HepG2 (cell line): ENCODE results near the gene DNAJC5. TPM values are rescaled to one million over a fixed set of nuclear protein-coding genes. Genes with fewer than 3 reads are reported as not detected.

ENCODE experiments used
- CBX2 ChIP-seq, 2 experiments: fragments of 200-600 bp in 1 of 2; sonication (generic); formaldehyde crosslinking in 1 of 2; IDR thresholded peaks; 2 replicates each; pipeline versions ENCODE4 v1.7.0 to v1.8.1; 2018 to 2022; ENCODE audit warnings: low read depth in 2 of 2, low read length in 1 of 2, mild to moderate bottlenecking in 1 of 2, missing genetic modification reagents in 1 of 2
- CEBPB ChIP-seq: IDR thresholded peaks from 2 replicates; pipeline ENCODE4 v1.6.1; 2011; ENCODE audit warnings: low read depth, low read length, improper control_type of control experiment, borderline replicate concordance
- FOXP1 ChIP-seq, 2 experiments: fragments of 450-650 bp in 1 of 2; IDR thresholded peaks; 2 replicates each; pipeline ENCODE4 v1.6.1; 2017 to 2018; ENCODE audit warnings: antibody characterized with exemption in 1 of 2
- GABPB1 ChIP-seq: IDR thresholded peaks from 2 replicates; pipeline ENCODE4 v1.6.1; 2016; ENCODE audit warnings: mild to moderate bottlenecking, missing genetic modification reagents, moderate library complexity, missing compliant biosample characterization
- MAFG ChIP-seq: sonication (generic); formaldehyde crosslinking; IDR thresholded peaks from 2 replicates; pipeline ENCODE4 v1.5.1; 2020; ENCODE audit warnings: mild to moderate bottlenecking, missing genetic modification reagents
- MLXIP ChIP-seq: sonication (generic); formaldehyde crosslinking; IDR thresholded peaks from 2 replicates; pipeline ENCODE4 v1.9.0; 2021; ENCODE audit warnings: missing genetic modification reagents, borderline replicate concordance
- MYC ChIP-seq: sonication (generic); formaldehyde crosslinking; IDR thresholded peaks from 2 replicates; pipeline ENCODE4 v1.9.0; 2021; ENCODE audit warnings: missing genetic modification reagents, borderline replicate concordance
- REST ChIP-seq, 2 experiments: IDR thresholded peaks; 2 replicates each; pipeline ENCODE4 v1.6.1; 2011 to 2012; ENCODE audit warnings: low read length in 2 of 2, borderline replicate concordance in 1 of 2, low read depth in 1 of 2, mild to moderate bottlenecking in 1 of 2, moderate library complexity in 1 of 2
- SRSF9 ChIP-seq: fragments of 200-400 bp; formaldehyde crosslinking; IDR thresholded peaks from 2 replicates; pipeline ENCODE4 v1.6.1; 2018; ENCODE audit warnings: borderline replicate concordance, mild to moderate bottlenecking, low read depth, low read length; ENCODE audit not compliant: insufficient read depth, poor library complexity, severe bottlenecking
- TFE3 ChIP-seq: IDR thresholded peaks from 2 replicates; pipeline ENCODE4 v1.6.1; 2016
- ZNF12 ChIP-seq: sonication (generic); formaldehyde crosslinking; IDR thresholded peaks from 2 replicates; pipeline ENCODE4 v1.5.0; 2020; ENCODE audit warnings: missing genetic modification reagents
- ZNF205 ChIP-seq: IDR thresholded peaks from 2 replicates; pipeline ENCODE4 v1.6.1; 2018; ENCODE audit warnings: missing biosample characterization, missing genetic modification reagents
- ZNF230 ChIP-seq: sonication (generic); formaldehyde crosslinking; IDR thresholded peaks from 2 replicates; pipeline ENCODE4 v1.4.0; 2020; ENCODE audit warnings: mild to moderate bottlenecking, missing genetic modification reagents
- ZNF329 ChIP-seq: sonication (generic); formaldehyde crosslinking; IDR thresholded peaks from 2 replicates; pipeline ENCODE4 v1.9.0; 2021; ENCODE audit warnings: low read depth, mild to moderate bottlenecking, missing genetic modification reagents
- ZNF574 ChIP-seq: sonication (generic); formaldehyde crosslinking; IDR thresholded peaks from 2 replicates; pipeline ENCODE4 v1.4.0; 2020; ENCODE audit warnings: missing genetic modification reagents
- ZNF629 ChIP-seq: sonication (generic); formaldehyde crosslinking; conservative IDR thresholded peaks from 2 replicates; pipeline ENCODE4 v1.5.0; 2020; ENCODE audit warnings: missing genetic modification reagents
- polyA plus RNA-seq, 8 experiments: library from polyadenylated mRNA; depleted of rRNA in 3 of 8; stranded (reverse) in 7 of 8; unstranded in 1 of 8; fragments of >200 nt; fragmentation: Illumina TruSeq in 4 of 8; extraction: Trizol in 4 of 8; gene quantifications; 2 replicates each; pipeline versions ENCODE4 v1.2.1 to v1.2.3, GENCODE V29; 2011 to 2016; ENCODE audit warnings: low read depth in 4 of 8, missing spikeins in 1 of 8, mixed read lengths in 1 of 8; ENCODE audit not compliant: insufficient read depth in 1 of 8
- total RNA-seq, 5 experiments: library from RNA; depleted of rRNA; stranded (reverse); fragments of >200 nt; fragmentation: Illumina TruSeq; extraction: Trizol; gene quantifications; 2 replicates each; pipeline ENCODE4 v1.2.3, GENCODE V29; 2016; ENCODE audit warnings: low read depth in 1 of 5

The DNAJC5 gene
- total and polyA plus RNA-seq, 2 of the 13 experiments (the other 11 are each of a cell fraction or from before 2014, with no cell fraction given), result 42.8 to 64.5 TPM

- TF ChIP-seq REST (IDR thresholded peaks at IDR 0.05; ENCODE audit: borderline replicate concordance in 1 of 2, low read depth in 1 of 2, low read length in 2 of 2) (no peak), ZNF230 (CRISPR knock-in tag) (peak; percentile 72; the same call in 1 of the 2 replicates), SRSF9 (no peak), ZNF12 (no peak), FOXP1 (IDR thresholded peaks at IDR 0.05) (no peak), FOXP1 (CRISPR knock-in tag; IDR thresholded peaks at IDR 0.05) (no peak), MAFG (CRISPR knock-in tag) (no peak), CEBPB (no peak), TFE3 (CRISPR knock-in tag) (peak; percentile 18; the same call in 1 of the 2 replicates), ZNF629 (CRISPR knock-in tag) (no peak), GABPB1 (CRISPR knock-in tag) (peak; percentile 65), MYC (peak; percentile 71), ZNF329 (CRISPR knock-in tag) (no peak), MLXIP (CRISPR knock-in tag) (no peak), ZNF574 (CRISPR knock-in tag) (peak; percentile 74), ZNF205 (CRISPR knock-in tag) (0 out of 2 replicates have a peak, but pooled peaks have one; percentile 32), CBX2 (IDR thresholded peaks at IDR 0.05; ENCODE audit: low read depth, low read length) (no peak), CBX2 (CRISPR knock-in tag; IDR thresholded peaks at IDR 0.05; ENCODE audit: low read depth) (no peak)
These were observed 75.2 kb downstream of the DNAJC5 start, which contains the start of gene ZNF512B (continued) for GRCh38 chr20:63969838-63970713.
